Left lung (tissue), 10 donors: ENCODE data around the gene RELL2. TPM values are rescaled to one million over a fixed set of nuclear protein-coding genes. Genes with fewer than 3 reads are reported as not detected.

ENCODE experiments used
- ATAC-seq: fragments of 200-7000 bp; cut with Tn5 transposase; one replicate; pipeline ENCODE4 v1.9.1; 2020; ENCODE audit warnings: moderate library complexity
- DNase-seq, 4 donors: peaks; one replicate each; pipeline ENCODE4 v3.0.0-alpha.2; 2013 to 2020
- H3K27ac ChIP-seq, 2 donors: fragments of 200-600 bp; sonication (generic) in 1 of 2; one replicate each; pipeline versions ENCODE4 v1.5.0 to v1.8.0; 2020 to 2021
- H3K27me3 ChIP-seq, 2 donors: fragments of 200-600 bp; sonication (generic) in 1 of 2; one replicate each; pipeline versions ENCODE4 v1.5.0 to v1.8.0; 2020 to 2021
- H3K36me3 ChIP-seq, 2 donors: fragments of 200-600 bp; sonication (generic) in 1 of 2; one replicate each; pipeline versions ENCODE4 v1.5.0 to v1.8.0; 2020 to 2021
- H3K4me1 ChIP-seq, 2 donors: fragments of 200-600 bp; one replicate each; pipeline ENCODE4 v1.8.0; 2021
- H3K4me3 ChIP-seq, 2 donors: fragments of 200-600 bp; sonication (generic) in 1 of 2; one replicate each; pipeline versions ENCODE4 v1.5.0 to v1.8.0; 2020 to 2021; ENCODE audit warnings: mild to moderate bottlenecking in 1 of 2
- H3K9me3 ChIP-seq, 2 donors: fragments of 200-600 bp; sonication (generic) in 1 of 2; one replicate each; pipeline versions ENCODE4 v1.5.0 to v1.8.0; 2020 to 2021
- intact Hi-C, 2 donors: fragments of 100-400 bp; cut with DNase I; formaldehyde crosslinking; loops; one replicate each; pipeline versions ENCODE4 v1.11.2 to v1.14.2; 2022
- polyA plus RNA-seq, 6 donors: library from polyadenylated mRNA; unstranded; fragments of 120-200 nt; gene quantifications; one replicate each; pipeline ENCODE4 v1.2.1, GENCODE V29; 2013; ENCODE audit not compliant: insufficient read length in 6 of 6
- total RNA-seq, 2 donors: library from RNA; stranded (reverse); fragmentation: NEBNext Ultra II Directional; extraction: Animal tissue kit (Norgen Biotek cat#: 25700); gene quantifications; one replicate each; pipeline ENCODE4 v1.2.1, GENCODE V29; 2021
- TF ChIP-seq, protein P1 (sequence below), 2 donors: fragments of 200-600 bp; sonication (generic) in 1 of 2; IDR thresholded peaks; one replicate each; pipeline versions ENCODE4 v1.5.0 to v1.8.0; 2021; ENCODE audit warnings: antibody characterized with exemption in 2 of 2
- donor health status: DM: no; HTN: yes; CAD: no.
- donor health status: DM: no; HTN: no; CAD: no.

The RELL2 gene
- total and polyA plus RNA-seq, 8 donors = 0.27 to 6.3 (median 0.72) TPM

DNA sequence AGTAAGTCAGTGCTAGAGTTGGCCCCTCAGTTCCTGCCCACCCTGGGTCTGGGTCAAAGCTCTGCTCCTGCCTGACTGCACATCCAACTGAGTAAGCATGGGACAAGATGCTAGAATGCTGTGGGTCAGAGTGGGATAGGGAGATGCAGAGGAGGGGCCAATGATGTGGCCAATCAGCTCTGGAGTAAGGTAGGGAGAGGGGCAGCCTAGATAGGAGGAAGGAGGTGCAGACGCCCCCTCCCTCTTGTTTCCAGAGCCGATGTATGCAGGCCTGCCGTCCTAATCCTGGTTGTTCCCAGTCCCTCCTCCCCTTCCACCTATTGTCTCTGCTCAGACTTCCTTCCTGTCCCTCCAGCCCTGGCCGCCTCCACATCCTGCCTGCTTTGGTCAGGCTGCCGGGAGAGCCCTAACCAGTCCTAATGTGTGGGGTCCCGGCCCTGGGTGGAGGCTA lies 44.0 kb downstream of the RELL2 start:
- TF ChIP-seq, protein P1, sequence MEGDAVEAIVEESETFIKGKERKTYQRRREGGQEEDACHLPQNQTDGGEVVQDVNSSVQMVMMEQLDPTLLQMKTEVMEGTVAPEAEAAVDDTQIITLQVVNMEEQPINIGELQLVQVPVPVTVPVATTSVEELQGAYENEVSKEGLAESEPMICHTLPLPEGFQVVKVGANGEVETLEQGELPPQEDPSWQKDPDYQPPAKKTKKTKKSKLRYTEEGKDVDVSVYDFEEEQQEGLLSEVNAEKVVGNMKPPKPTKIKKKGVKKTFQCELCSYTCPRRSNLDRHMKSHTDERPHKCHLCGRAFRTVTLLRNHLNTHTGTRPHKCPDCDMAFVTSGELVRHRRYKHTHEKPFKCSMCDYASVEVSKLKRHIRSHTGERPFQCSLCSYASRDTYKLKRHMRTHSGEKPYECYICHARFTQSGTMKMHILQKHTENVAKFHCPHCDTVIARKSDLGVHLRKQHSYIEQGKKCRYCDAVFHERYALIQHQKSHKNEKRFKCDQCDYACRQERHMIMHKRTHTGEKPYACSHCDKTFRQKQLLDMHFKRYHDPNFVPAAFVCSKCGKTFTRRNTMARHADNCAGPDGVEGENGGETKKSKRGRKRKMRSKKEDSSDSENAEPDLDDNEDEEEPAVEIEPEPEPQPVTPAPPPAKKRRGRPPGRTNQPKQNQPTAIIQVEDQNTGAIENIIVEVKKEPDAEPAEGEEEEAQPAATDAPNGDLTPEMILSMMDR (IDR thresholded peaks at IDR 0.05) = no peak
- peak; percentile 6 for ATAC-seq
- no peaks in the 10 kb centered on the region for H3K9me3 ChIP-seq
- peaks cover 0 to 15% of the 10 kb centered on the region in 2 donors for H3K36me3 ChIP-seq
- peaks cover 3 to 49% of the 10 kb centered on the region in 2 donors for H3K4me1 ChIP-seq
- DNase-seq = peak in 2 of 4 donors; percentile 52 to 59
- intact Hi-C loops = no loop called here
- H3K27me3 ChIP-seq = no peaks in the 10 kb centered on the region
- H3K4me3 ChIP-seq = peak overlapping the region in 1 of 2 donors; percentile 60
- peak overlapping the region; percentile 85 to 94 for H3K27ac ChIP-seq

DNA sequence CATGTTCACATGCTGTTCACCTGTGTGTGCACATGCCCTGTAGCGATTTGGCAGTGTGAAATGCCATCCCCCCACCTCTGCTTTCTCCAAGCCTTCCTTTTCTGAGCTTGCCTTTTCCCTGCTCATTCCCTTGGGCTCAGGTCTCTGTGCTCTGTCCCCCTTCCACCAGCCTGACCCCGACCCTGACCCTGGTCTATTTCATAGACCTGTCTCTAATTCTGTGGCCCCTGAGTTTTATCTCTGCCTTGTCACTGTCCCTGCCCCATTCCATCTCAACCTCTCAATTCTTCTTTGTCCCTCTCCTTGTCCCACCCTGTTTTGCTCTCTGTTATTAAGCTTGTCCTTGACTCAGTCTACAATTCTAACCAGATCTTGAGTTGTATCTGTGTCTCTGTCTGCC lies 44.5 kb downstream of the RELL2 start:
- Histone ChIP-seq H3K36me3 (peaks cover 0 to 15% of the 10 kb centered on the region in 2 donors), H3K27me3 (no peaks in the 10 kb centered on the region), H3K27ac (peak overlapping the region; percentile 85 to 94), H3K4me3 (peak overlapping the region; percentile 46 to 60), H3K9me3 (no peaks in the 10 kb centered on the region), H3K4me1 (peaks cover 3 to 49% of the 10 kb centered on the region in 2 donors)
- TF ChIP-seq, protein P1 (IDR thresholded peaks at IDR 0.05) = no peak
- intact Hi-C loops = no loop called here
- DNase-seq (no peak), ATAC-seq (no peak)

DNA sequence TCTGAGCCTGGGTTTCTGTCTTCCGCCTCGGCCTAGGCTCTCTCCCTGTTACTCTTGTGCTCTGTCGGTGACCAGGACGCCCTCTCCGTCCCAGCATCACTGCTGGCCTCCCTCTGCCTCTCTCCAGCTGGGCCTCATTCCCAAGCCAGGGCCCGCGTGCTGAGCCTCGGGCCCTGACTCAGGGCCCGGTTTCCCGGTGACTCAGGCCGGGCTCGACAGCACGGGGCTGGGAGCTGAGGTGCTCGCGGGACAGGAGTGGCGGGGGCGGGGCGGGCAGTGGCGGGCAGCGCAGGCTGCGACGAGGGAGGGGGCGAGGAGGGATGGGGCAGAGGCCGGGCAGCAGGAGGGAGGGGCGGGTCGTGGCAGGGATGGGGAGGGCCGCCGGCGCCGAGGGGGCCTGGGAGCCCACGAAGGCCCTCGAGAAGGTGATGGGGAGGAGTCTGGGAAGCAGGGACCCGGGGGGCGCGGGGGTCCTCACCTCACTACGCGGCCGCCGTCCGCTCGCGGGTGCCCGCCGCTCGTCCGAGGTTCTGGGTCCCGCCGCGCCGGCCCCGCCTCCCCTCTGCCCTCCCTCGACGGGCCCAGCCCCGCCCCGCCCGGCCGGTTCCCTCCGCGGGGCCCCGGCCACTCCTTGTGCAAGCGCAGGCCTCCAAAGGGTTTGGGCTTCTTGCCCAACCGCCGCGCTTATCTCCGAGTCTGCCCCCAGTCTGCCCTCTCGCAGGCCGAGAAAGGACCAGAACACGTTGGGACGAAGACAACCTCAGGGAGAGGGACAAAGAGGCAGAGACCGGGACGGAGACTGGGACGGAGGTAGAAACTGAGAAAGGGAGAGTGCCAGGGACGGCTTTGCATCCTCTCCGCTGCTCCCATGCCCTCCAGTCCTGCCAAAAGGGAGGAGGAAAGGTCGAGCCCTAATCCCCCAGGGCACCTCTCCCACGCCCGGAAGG lies 45.2 kb downstream of the RELL2 start, which contains the start of gene ARAP3:
Gene ARAP3, minus strand, starts transcription at position 536 of the 947 bp plus-strand sequence. CDS start 1,744 bp downstream, outside the sequence.
- Histone ChIP-seq H3K9me3 (no peaks in the 10 kb centered on the region), H3K4me1 (peaks cover 3 to 49% of the 10 kb centered on the region in 2 donors), H3K27ac (peak within 1 kb of the TSS; percentile 85 to 94), H3K27me3 (no peaks in the 10 kb centered on the region), H3K36me3 (peaks cover 0 to 15% of the 10 kb centered on the region in 2 donors), H3K4me3 (peak within 1 kb of the TSS; percentile 46 to 60)
- peak; percentile 79 to 99 (median 91) for DNase-seq
- TF ChIP-seq, protein P1 (IDR thresholded peaks at IDR 0.05) = no peak
- intact Hi-C loops = no loop called here
- ATAC-seq = peak; percentile 96

DNA sequence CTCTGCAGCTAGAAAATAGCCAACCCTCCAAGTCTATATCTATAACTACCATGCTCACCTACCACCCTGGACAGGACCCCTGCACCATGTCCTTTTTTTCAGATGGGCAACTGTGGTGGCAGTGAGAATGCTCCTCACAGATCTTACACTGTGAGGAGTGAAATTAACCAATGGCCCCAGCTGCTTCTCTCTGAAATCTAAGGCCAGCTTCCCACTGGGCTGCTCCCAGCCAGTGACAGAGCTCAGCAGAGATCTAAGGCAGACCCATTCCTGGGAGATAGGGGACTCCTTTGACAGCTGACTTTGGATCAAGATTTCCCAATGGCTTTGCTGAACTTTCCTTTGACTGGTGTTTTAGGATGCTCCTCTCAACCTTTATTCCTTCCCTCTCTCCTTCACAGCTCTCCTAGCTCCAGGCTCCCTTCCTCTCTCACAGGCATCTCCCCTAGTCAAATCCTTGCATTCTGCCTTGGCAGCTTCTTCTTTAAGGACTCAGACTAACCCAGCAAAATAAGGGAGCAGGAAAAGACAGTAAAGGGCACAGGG lies 46.9 kb downstream of the RELL2 start:
- intact Hi-C loops = no loop called here
- Histone ChIP-seq H3K27ac (peak overlapping the region in 1 of 2 donors; percentile 75), H3K36me3 (peaks cover 0 to 10% of the 10 kb centered on the region in 2 donors), H3K4me1 (peaks cover 3 to 44% of the 10 kb centered on the region in 2 donors), H3K4me3 (no peak overlapping the region), H3K27me3 (no peaks in the 10 kb centered on the region), H3K9me3 (no peaks in the 10 kb centered on the region)
- TF ChIP-seq, protein P1 (IDR thresholded peaks at IDR 0.05) = no peak
- DNase-seq (no peak), ATAC-seq (no peak)

DNA sequence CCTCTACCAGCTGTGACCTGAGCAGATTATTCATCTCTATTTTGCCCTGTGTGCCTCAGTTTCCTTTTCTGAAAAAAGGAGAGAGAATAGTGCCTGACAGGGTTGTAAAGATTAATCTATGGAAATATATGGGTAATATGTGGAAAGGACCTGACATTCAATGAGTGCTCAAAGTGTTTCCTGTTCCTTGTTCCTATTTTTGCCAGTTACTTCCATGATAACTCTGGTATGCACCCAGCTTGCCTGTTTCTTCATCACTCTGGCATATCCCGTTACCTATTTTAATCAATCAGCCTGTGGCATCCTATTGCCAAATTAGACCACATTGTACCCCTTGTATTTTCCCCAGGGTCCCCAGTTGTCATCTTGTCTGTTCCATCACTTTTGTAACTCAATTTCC lies 48.8 kb downstream of the RELL2 start:
- no peak for ATAC-seq
- Histone ChIP-seq H3K9me3 (no peaks in the 10 kb centered on the region), H3K27ac (peak overlapping the region in 1 of 2 donors; percentile 75), H3K27me3 (no peaks in the 10 kb centered on the region), H3K4me1 (peaks cover 3 to 30% of the 10 kb centered on the region in 2 donors), H3K4me3 (no peak overlapping the region), H3K36me3 (no peaks in the 10 kb centered on the region)
- intact Hi-C loops = no loop called here
- TF ChIP-seq, protein P1 (IDR thresholded peaks at IDR 0.05) = no peak
- DNase-seq = no peak
